Stomach (tissue), 9 donors: Measurements from ENCODE around the gene BOK. TPM values are rescaled to one million over a fixed set of nuclear protein-coding genes. Genes with fewer than 3 reads are reported as not detected.

Source experiments
- DNase-seq, 2 donors: peaks; one replicate each; pipeline versions ENCODE4 v3.0.0 to v3.0.0-alpha.2; 2013 to 2019
- H3K27ac ChIP-seq, 5 donors: fragments of 200-600 bp in 4 of 5; sonication (generic) in 4 of 5; one replicate each; pipeline ENCODE4 v1.5.1; 2013 to 2019; ENCODE audit warnings: mild to moderate bottlenecking in 1 of 5, moderate library complexity in 1 of 5
- H3K27me3 ChIP-seq, 3 donors: fragments of 200-600 bp; sonication (generic); one replicate each; pipeline ENCODE4 v1.5.1; 2017 to 2019; ENCODE audit warnings: mixed run types in 1 of 3
- H3K36me3 ChIP-seq, 4 donors: fragments of 200-600 bp; sonication (generic); 1 replicate in 3 of 4; 2 replicates in 1 of 4; pipeline ENCODE4 v1.5.1; 2016 to 2019
- H3K4me1 ChIP-seq, 4 donors: fragments of 200-600 bp; sonication (generic); one replicate each; pipeline ENCODE4 v1.5.1; 2016 to 2019
- H3K4me3 ChIP-seq, 4 donors: fragments of 200-600 bp; sonication (generic) in 3 of 4; one replicate each; pipeline ENCODE4 v1.5.1; 2016 to 2019; ENCODE audit warnings: mild to moderate bottlenecking in 1 of 4
- H3K9me3 ChIP-seq, 4 donors: fragments of 200-600 bp; sonication (generic); one replicate each; pipeline ENCODE4 v1.5.1; 2016 to 2019
- EP300 ChIP-seq: sonication (generic); formaldehyde crosslinking; IDR thresholded peaks from one replicate; pipeline ENCODE4 v1.6.1; 2017; ENCODE audit warnings: antibody characterized with exemption
- POLR2A ChIP-seq, 4 donors: fragments of 450-650 bp; IDR thresholded peaks; one replicate each; pipeline ENCODE4 v1.6.1; 2016; ENCODE audit warnings: antibody characterized with exemption in 4 of 4, control low read depth in 2 of 4, mild to moderate bottlenecking in 1 of 4, moderate library complexity in 1 of 4
- POLR2AphosphoS5 ChIP-seq, 3 donors: sonication (generic); formaldehyde crosslinking; IDR thresholded peaks; one replicate each; pipeline ENCODE4 v1.6.1; 2016; ENCODE audit warnings: antibody characterized with exemption in 3 of 3
- WGBS, 5 donors: extraction: QIAGEN DNeasy Blood & Tissue Kit in 3 of 5; methylation state at CpG; one replicate each; pipeline versions ENCODE4 v1.1.5 to v1.1.7; 2013 to 2018; 5-methylcytosine and 5-hydroxymethylcytosine counted together
- intact Hi-C: fragments of 100-400 bp; cut with DNase I; formaldehyde crosslinking; loops from one replicate; pipeline ENCODE4 v1.15.1; 2023; ENCODE audit warnings: low total_unique reads
- polyA plus RNA-seq, 3 donors: library from polyadenylated mRNA; stranded (reverse); fragments of 200-250 nt; gene quantifications; one replicate each; pipeline ENCODE4 v1.2.3, GENCODE V29; 2013
- small RNA-seq, 4 donors: library from RNA; depleted of rRNA; stranded (forward); fragments of <200 nt; gene quantifications; one replicate each; pipeline ENCODE3, GENCODE V24; 2016
- total RNA-seq, 5 donors: library from RNA; depleted of rRNA; stranded (reverse); fragments of >200 nt; gene quantifications; one replicate each; pipeline versions ENCODE4 v1.1.0 to v1.2.3, GENCODE V29; 2014 to 2016
- TF ChIP-seq, protein P1 (sequence below), 7 experiments: fragments of 450-650 bp in 4 of 7; fragments of 200-600 bp in 3 of 7; sonication (generic) in 3 of 7; IDR thresholded peaks; one replicate each; pipeline ENCODE4 v1.5.1; 2016 to 2019; ENCODE audit warnings: antibody characterized with exemption in 7 of 7, control low read depth in 2 of 7, mild to moderate bottlenecking in 1 of 7
- donor health status: healthy with polysubstance abuse.
- donor health status: Bipolar disorder and iron deficiency.
- donor health status: healthy.

Gene BOK
- total and polyA plus RNA-seq, 8 donors, result 13.0 to 112 (median 36.1) TPM

DNA sequence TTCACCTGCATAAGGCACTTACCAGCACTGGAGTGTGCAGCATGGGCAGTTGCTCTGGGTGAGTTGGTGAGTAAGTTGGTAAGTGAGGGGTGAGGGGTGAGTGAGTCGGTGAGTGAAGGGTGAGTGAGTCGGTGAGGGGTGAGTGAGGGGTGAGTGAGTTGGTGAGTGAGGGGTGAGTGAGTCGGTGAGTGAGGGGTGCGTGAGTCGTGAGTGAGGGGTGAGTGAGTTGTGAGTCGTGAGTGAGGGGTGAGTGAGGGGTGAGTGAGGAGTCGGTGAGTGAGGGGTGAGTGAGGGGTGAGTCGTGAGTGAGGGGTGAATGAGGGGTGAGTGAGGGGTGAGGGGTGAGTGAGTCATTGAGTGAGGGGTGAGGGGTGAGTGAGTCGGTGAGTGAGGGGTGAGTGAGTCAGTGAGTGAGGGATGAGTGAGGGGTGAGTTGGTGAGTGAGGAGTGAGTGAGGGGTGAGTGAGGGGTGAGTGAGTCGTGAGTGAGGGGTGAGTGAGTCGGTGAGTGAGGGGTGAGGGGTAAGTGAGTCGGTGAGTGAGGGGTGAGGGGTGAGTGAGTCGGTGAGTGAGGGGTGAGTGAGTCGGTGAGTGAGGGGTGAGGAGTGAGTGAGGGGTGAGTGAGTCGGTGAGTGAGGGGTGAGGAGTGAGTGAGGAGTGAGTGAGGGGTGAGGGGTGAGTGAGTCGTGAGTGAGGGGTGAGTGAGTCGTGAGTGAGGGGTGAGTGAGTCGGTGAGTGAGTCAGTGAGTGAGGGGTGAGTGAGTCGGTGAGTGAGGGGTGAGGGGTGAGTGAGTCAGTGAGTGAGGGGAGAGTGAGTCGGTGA is 61.3 kb downstream of the BOK start:
- TF ChIP-seq EP300 (no peak), POLR2AphosphoS5 (IDR thresholded peaks at IDR 0.05) (no peak), POLR2A (IDR thresholded peaks at IDR 0.05) (no peak)
- TF ChIP-seq, protein P1, sequence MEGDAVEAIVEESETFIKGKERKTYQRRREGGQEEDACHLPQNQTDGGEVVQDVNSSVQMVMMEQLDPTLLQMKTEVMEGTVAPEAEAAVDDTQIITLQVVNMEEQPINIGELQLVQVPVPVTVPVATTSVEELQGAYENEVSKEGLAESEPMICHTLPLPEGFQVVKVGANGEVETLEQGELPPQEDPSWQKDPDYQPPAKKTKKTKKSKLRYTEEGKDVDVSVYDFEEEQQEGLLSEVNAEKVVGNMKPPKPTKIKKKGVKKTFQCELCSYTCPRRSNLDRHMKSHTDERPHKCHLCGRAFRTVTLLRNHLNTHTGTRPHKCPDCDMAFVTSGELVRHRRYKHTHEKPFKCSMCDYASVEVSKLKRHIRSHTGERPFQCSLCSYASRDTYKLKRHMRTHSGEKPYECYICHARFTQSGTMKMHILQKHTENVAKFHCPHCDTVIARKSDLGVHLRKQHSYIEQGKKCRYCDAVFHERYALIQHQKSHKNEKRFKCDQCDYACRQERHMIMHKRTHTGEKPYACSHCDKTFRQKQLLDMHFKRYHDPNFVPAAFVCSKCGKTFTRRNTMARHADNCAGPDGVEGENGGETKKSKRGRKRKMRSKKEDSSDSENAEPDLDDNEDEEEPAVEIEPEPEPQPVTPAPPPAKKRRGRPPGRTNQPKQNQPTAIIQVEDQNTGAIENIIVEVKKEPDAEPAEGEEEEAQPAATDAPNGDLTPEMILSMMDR (IDR thresholded peaks at IDR 0.05), result no peak
- intact Hi-C loops, result no loop called here
- DNase-seq, result no peak
- Histone ChIP-seq H3K27me3 (no peaks in the 10 kb centered on the region), H3K27ac (no peak overlapping the region), H3K36me3 (peaks cover 0 to 13% (median 0%) of the 10 kb centered on the region in 4 donors), H3K9me3 (no peaks in the 10 kb centered on the region), H3K4me1 (peaks cover 13 to 32% (median 28%) of the 10 kb centered on the region in 4 donors), H3K4me3 (no peak overlapping the region)
- 89 to 94% (median 91%) methylated on average over 19 to 20 of the region's 20 CpGs for WGBS, 5 donors

DNA sequence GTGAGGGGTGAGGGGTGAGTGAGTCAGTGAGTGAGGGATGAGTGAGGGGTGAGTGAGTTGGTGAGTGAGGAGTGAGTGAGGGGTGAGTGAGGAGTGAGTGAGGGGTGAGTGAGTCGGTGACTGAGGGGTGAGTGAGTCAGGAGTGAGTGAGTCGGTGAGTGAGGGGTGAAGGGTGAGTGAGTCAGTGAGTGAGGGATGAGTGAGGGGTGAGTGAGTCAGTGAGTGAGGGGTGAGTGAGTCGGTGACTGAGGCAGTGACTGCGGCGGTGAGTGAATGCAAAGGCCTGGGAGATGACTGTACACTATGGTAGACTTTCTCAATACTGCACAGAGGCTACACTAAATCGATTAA is 61.8 kb downstream of the BOK start:
- no peaks in the 10 kb centered on the region for H3K9me3 ChIP-seq
- H3K27ac ChIP-seq, result no peak overlapping the region
- no peak for TF ChIP-seq EP300
- TF ChIP-seq POLR2A (IDR thresholded peaks at IDR 0.05), result no peak
- TF ChIP-seq, protein P1 (IDR thresholded peaks at IDR 0.05), result no peak
- no peak for TF ChIP-seq POLR2AphosphoS5 (IDR thresholded peaks at IDR 0.05)
- intact Hi-C loops, result no loop called here
- DNase-seq, result no peak
- peaks cover 9 to 26% (median 25%) of the 10 kb centered on the region in 4 donors for H3K4me1 ChIP-seq
- H3K36me3 ChIP-seq, result peaks cover 0 to 13% (median 0%) of the 10 kb centered on the region in 4 donors
- 82 to 91% (median 88%) methylated on average over 6 of the region's 6 CpGs for WGBS, 5 donors
- no peaks in the 10 kb centered on the region for H3K27me3 ChIP-seq
- H3K4me3 ChIP-seq, result no peak overlapping the region

Small RNA genes within 50 kb of the gene (small RNA-seq; reads per million reads assigned to genes)
- 0 reads per million in 4 donors for gene RNA5SP122

Other genes starting within 250 kb of the BOK start
- 100 to 1,000 TPM; 350 to 752 (median 530) TPM for gene HDLBP, start 243.1 kb upstream of the BOK start, total RNA-seq
- 100 to 1,000 TPM; 171 to 207 (median 173) TPM for gene HDLBP, start 243.1 kb upstream of the BOK start, polyA plus RNA-seq
- 100 to 1,000 TPM in 4 of 5 donors, 10 to 100 TPM in 1; 88.7 to 603 (median 272) TPM for gene SEPTIN2, start 242.8 kb upstream of the BOK start, total RNA-seq
- gene SEPTIN2, start 242.8 kb upstream of the BOK start, polyA plus RNA-seq, result 100 to 1,000 TPM; 104 to 169 (median 164) TPM
- gene FARP2, start 202.5 kb upstream of the BOK start, total RNA-seq, result 100 to 1,000 TPM in 3 of 5 donors, 10 to 100 TPM in 2; 54.2 to 260 (median 108) TPM
- gene FARP2, start 202.5 kb upstream of the BOK start, polyA plus RNA-seq, result 10 to 100 TPM; 15.8 to 35.6 (median 20.0) TPM
- gene STK25, start 50.2 kb upstream of the BOK start, total RNA-seq, result 100 to 1,000 TPM in 4 of 5 donors, 10 to 100 TPM in 1; 93.8 to 446 (median 240) TPM
- gene STK25, start 50.2 kb upstream of the BOK start, polyA plus RNA-seq, result 100 to 1,000 TPM; 116 to 162 (median 120) TPM
- 100 to 1,000 TPM in 1 of 5 donors, 10 to 100 TPM in 4; 16.0 to 172 (median 33.0) TPM for gene THAP4, start 78.4 kb downstream of the BOK start, total RNA-seq
- gene THAP4, start 78.4 kb downstream of the BOK start, polyA plus RNA-seq, result 10 to 100 TPM; 53.8 to 64.1 (median 58.9) TPM
- 100 to 1,000 TPM in 2 of 5 donors, 10 to 100 TPM in 3; 45.5 to 162 (median 98.5) TPM for gene ATG4B, start 78.9 kb downstream of the BOK start, total RNA-seq
- gene ATG4B, start 78.9 kb downstream of the BOK start, polyA plus RNA-seq, result 10 to 100 TPM; 31.5 to 42.5 (median 36.7) TPM
- gene DTYMK, start 128.1 kb downstream of the BOK start, total RNA-seq, result 10 to 100 TPM in 3 of 5 donors, 1 to 10 TPM in 2; 3.5 to 50.0 (median 14.1) TPM
- gene DTYMK, start 128.1 kb downstream of the BOK start, polyA plus RNA-seq, result 10 to 100 TPM; 16.5 to 29.9 (median 26.9) TPM
- gene ING5, start 143.3 kb downstream of the BOK start, total RNA-seq, result 100 to 1,000 TPM in 2 of 5 donors, 10 to 100 TPM in 3; 29.0 to 160 (median 35.4) TPM
- gene ING5, start 143.3 kb downstream of the BOK start, polyA plus RNA-seq, result 10 to 100 TPM; 19.9 to 39.0 (median 25.1) TPM
- gene D2HGDH, start 175.9 kb downstream of the BOK start, total RNA-seq, result 100 to 1,000 TPM in 1 of 5 donors, 10 to 100 TPM in 4; 17.3 to 369 (median 31.2) TPM
- 10 to 100 TPM; 19.1 to 35.4 (median 19.1) TPM for gene D2HGDH, start 175.9 kb downstream of the BOK start, polyA plus RNA-seq
- gene GAL3ST2, start 218.1 kb downstream of the BOK start, total RNA-seq, result 100 to 1,000 TPM in 1 of 5 donors, not detected in 4; 311 TPM
- not detected for gene GAL3ST2, start 218.1 kb downstream of the BOK start, polyA plus RNA-seq